ENCODE data around the gene DNAJC10.
A peak's percentile ranks its signal among the peaks of the same experiment; 100 is the strongest.
"Not testable (repeated sequence)": the region's sequence is repeated elsewhere in the genome, so short reads cannot be mapped to it uniquely, and the experiment has no call there.

DNAJC10 gene

GRCh38 chr2:182728014-182728413, 12.0 kb downstream of the DNAJC10 start:
- DNase-seq = no peak

GRCh38 chr2:182729710-182730339, 13.8 kb downstream of the DNAJC10 start:
- DNase-seq = no peak

GRCh38 chr2:182730486-182730885, 14.4 kb downstream of the DNAJC10 start:
- DNase-seq = no peak

- no peak for DNase-seq
Measured at GRCh38 chr2:182732736-182733135, 16.7 kb downstream of the DNAJC10 start.

GRCh38 chr2:182733572-182733971, 17.5 kb downstream of the DNAJC10 start:
- no peak for DNase-seq

GRCh38 chr2:182736856-182737255, 20.8 kb downstream of the DNAJC10 start:
- not testable (repeated sequence) for DNase-seq

- peak; percentile 1 for DNase-seq
Measured at GRCh38 chr2:182740701-182741100, 24.6 kb downstream of the DNAJC10 start.

- no peak for DNase-seq
Measured at GRCh38 chr2:182741620-182742019, 25.6 kb downstream of the DNAJC10 start.

- no peak for DNase-seq
Measured at GRCh38 chr2:182744490-182744889, 28.4 kb downstream of the DNAJC10 start.

GRCh38 chr2:182745061-182745460, 29.0 kb downstream of the DNAJC10 start:
- no peak for DNase-seq

GRCh38 chr2:182745894-182746293, 29.8 kb downstream of the DNAJC10 start:
- DNase-seq = not testable (repeated sequence)

- DNase-seq = no peak
Measured at GRCh38 chr2:182754231-182754630, 38.2 kb downstream of the DNAJC10 start.

- no peak for DNase-seq
Measured at GRCh38 chr2:182758379-182758778, 42.3 kb downstream of the DNAJC10 start.

GRCh38 chr2:182761903-182762302, 45.8 kb downstream of the DNAJC10 start:
- DNase-seq = no peak

GRCh38 chr2:182763311-182763912, 47.4 kb downstream of the DNAJC10 start:
- peak; percentile 2 for DNase-seq

GRCh38 chr2:182766626-182767025, 50.6 kb downstream of the DNAJC10 start:
- DNase-seq = no peak

- DNase-seq = no peak
Measured at GRCh38 chr2:182767578-182767977, 51.5 kb downstream of the DNAJC10 start.

GRCh38 chr2:182768950-182769349, 52.9 kb downstream of the DNAJC10 start:
- DNase-seq = not testable (repeated sequence)

GRCh38 chr2:182779323-182779722, 63.3 kb downstream of the DNAJC10 start:
- no peak for DNase-seq

- not testable (repeated sequence) for DNase-seq
Measured at GRCh38 chr2:182781099-182781498, 65.0 kb downstream of the DNAJC10 start.

GRCh38 chr2:182782686-182783085, 66.6 kb downstream of the DNAJC10 start:
- DNase-seq = not testable (repeated sequence)

GRCh38 chr2:182784058-182784706, 68.1 kb downstream of the DNAJC10 start:
- no peak for DNase-seq

GRCh38 chr2:182784777-182785176, 68.7 kb downstream of the DNAJC10 start:
- DNase-seq = no peak

GRCh38 chr2:182792441-182792840, 76.4 kb downstream of the DNAJC10 start:
- DNase-seq = no peak

Data from central memory CD4-positive, alpha-beta T cell (primary cell).